HG02642 (cell line): ENCODE results near the gene SDK2.
"Not testable (repeated sequence)": the region's sequence is repeated elsewhere in the genome, so short reads cannot be mapped to it uniquely, and the experiment has no call there.

ENCODE experiments used
- ATAC-seq: cut with Tn5 transposase; IDR thresholded peaks from one replicate; pipeline ENCODE4 v1.9.1; 2021; ENCODE audit warnings: mild to moderate bottlenecking; ENCODE audit not compliant: unreplicated experiment, poor library complexity

The SDK2 gene

DNA sequence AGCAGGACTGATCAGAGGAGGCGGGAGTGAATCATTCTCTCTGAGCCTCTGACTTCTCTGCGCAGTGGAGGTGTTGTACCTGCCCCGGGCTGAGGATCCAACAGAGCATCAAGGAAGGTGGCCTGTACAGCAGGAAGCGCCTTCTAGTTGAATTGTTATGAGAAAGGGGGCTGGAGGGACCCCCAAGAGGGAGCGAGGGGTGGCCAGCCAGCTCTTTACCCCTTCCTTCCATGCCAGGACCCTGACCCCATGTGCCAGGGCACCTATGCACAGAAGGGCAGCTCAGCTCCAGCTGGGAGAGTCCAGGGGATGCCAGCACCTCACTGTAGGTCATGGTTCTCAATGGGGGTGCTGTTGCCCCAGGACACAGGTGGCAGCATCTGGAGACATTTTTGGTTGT is 149.3 kb downstream of the SDK2 start:
- no peak for ATAC-seq

DNA sequence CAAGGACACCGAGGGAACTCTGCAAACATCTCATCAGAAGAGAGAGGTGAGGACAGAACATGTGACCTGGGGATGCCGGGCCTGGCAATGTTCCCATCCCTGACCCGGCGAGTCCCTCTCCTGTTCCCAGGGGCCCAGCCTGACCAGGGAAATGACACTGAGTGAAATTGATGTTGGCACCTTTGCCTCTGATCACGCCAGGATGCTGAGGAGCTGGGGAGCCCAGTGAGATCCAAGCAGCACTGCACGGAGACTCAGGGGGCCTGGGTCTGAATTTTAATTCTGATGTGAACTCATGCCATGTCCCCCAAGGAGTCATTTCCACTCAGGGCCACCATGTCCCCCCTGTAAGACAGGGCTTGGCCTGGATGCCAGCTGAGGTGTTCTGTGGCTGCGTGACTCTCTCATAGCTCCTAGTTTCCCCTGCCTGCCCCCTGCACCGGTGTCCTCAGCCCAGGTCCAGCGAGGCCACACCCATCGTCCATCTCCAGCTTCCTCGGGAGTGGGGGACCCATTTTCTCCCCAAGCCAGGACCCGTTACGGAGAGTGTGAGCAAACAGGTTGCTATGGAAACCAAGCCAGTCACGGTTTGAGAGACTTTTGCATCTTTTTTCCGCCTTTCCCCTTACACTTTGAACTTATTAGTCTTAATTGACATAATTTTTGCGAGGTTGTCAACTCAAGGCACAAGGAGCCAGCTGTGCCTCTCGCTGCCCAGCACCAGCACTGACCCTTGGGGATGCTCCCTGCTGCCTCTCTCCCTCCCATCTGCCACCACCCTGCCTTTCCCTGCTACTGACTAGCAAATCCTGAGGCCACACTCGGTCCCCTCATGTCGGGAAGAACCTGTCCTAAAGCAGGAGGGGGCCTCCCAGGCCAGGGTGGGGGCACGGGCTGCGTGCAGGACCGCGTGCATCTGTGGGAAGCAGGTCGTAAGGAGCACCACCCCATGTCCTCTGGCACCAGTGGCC is 150.0 kb downstream of the SDK2 start:
- no peak for ATAC-seq

DNA sequence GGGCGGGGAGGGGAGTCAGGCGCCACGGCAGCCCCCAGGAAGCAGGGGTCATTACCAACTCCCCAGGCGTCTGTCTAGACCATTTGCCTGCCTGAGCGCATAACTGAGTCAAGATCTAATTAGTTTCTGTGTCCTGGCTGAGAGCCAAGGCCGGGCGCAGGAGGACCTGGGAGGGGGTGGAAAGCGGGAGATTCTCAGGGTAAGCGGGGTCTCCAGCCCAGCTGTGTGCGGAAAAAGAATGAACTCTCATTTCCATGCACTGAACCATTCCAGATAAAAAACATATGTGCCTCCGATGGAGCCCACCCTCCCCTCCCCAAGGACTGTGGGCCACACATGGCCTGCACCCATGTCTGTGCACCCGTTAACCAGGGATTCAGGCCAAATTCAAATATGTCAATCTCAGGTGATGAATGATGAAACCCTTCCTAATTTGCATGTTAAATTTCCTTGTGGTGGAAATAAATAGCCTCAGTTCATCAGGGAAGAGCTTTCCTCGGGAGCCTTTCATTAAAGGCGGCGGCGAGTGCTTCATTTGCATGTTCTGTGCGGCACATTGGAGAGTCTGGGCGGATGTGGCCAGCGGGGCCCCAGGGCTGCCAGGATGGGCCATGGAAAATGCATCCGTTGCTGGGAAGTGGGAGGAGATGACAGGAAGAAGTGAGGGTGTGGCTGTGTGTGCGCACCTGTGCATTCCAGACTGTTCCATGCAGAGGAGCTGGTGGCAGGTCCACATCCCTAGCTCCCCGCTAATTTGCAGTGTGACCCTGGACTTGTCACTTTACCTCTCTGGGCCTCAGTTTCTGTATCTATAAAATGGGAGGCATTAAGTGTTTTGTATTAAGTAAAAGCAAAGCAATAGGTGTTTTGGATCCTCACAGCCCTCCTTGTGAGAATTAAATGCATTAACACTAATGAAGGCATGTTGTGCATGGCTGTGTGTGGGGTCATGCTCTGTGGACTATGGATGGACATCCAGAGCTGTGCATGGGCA is 151.1 kb downstream of the SDK2 start:
- ATAC-seq = no peak

DNA sequence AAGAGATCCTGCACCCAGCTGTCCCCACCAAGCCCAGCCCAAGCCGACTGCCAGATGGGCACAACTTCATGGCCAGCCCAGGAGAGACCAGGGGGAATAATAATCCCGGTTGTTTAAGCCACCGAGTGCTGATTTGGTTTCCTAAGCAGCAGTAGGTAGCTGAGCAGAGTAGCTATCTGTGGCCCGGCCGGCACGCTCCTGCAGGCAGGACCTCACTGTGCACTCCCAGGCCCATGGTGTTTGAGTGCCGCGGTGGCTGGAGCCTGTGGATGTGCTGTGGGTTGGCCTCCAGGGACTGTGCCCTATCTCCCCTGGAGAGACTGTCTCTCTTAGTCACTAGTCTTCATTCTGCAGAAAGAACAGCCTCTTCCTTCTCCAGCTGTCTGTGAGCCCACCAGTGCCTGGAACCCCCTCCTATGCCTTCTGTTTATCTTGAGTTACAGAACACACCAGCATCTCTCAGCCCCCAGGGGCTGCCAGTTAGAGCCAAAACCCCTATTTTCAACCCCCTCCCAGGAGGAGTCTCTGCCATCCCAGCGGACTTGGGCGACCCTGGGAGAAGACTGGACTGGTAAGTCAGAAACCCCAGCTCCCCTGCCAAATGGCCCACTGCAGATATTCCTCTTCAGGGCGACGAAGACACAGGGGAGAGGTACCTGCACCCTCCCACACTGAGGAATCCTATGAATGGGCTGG is 152.0 kb downstream of the SDK2 start:
- no peak for ATAC-seq

DNA sequence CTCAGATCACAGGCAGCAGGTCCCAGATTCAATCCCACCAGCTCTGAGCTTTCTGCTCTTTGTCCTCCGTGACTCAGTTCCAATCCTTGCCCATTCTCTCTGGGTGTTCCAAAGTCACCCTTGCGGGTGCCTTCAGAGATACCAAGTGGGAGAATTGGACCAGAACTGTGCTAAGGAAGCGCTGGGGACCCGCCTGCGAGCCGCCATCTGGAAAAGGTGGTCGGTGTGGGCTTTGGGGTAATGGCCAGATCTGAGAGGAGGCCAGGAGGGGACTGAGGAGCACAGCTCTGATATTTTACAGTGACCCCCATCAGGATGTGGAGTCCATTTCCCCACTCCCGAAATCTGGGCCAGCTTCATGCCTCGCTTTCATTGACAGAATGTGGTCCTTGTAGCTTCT is 152.6 kb downstream of the SDK2 start:
- ATAC-seq = no peak

DNA sequence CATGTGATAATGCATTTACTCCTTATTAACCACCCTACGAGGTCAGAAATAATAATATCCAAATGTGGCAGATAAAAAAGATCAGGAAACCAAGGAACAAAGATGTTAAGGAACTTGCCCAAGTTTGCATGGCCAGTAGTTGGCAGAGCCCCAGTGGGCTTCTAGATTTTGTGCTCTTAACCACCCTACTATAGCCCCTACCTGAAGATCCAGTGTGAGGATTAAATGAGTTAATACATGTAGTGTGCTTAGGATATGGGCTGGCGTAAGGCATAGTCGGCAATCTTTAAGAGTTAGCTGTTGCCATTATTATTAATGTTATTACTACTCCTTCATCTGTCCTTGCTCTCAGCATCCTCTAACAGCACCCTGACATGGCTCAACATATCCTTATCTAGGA is 153.4 kb downstream of the SDK2 start:
- ATAC-seq = no peak

DNA sequence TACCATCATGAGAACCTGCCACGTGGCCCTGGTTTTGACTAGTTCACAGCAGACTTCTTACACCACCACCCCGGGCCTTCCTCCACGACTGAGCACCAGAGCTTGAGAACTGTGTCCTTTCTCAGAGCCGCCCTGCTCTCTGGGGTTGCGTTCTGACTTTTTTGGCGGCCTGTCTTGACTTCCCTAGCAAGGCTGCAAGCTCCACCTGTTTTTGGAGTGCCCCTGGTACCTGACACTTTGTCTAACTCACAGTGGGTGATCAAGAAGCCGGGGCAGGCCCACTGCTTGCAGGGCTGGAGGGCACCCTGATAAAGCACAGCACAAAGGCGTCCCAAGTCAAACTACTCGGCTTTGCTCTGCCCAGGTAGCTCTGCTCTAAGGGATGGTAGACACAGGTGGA is 154.3 kb downstream of the SDK2 start:
- ATAC-seq = no peak

DNA sequence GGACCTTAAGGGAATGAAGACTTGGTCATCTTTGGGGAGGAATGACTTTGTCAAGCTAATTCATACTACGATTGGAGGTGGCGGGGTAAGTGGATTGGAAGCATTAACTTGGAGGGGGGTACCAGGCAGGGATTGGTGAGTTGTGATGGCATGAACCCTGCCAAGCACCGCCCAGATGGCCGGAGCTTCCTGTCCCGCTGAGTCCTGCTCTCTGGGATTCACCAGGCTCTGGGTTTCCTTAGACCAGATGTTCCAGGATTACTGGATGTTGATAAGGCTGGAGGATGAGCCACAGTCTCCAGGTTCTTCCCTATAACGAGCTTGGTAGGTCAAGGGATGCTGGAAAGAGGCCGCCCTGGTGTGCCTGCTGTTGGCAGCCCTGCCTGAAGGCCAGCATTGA is 154.9 kb downstream of the SDK2 start:
- ATAC-seq = no peak

DNA sequence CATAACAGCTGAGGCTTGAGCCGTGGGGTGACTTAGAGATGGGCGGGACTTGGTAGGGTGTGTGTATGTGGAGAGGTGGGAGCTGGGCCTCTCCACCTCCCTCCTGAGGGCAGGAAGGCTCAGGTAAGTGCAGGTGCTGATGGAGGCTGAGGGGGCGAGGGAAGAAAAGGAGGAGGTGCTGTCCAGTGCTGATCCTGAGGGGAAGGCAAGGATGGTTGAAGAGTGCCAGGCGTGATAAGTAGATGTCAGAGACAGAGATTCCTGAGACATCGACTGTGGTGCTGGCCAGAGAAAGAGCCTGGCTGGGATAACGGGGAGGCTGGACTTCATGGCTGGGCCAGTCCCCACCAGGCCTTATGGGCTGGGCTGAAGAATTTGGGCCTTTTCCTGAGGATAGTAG is 159.1 kb downstream of the SDK2 start:
- no peak for ATAC-seq

DNA sequence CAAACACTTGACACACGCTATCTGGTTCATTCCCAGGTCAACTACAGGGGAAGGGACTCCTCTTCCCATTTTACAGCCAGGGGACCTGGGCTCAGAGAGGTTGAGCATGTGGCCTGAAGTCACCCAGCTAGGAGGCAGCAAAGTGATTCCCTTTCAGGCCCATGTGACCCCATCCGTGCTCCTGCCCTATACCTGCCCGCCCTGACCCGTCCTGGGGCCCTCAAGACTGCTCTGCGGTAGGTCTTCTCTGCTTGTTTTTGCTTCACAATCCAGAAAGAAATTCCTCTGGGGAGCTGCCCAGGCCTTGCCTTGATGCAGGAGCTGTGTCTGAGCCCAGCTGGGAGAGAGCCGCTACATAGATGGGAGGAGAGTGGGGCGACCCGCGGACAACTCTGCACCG is 161.4 kb downstream of the SDK2 start:
- no peak for ATAC-seq

DNA sequence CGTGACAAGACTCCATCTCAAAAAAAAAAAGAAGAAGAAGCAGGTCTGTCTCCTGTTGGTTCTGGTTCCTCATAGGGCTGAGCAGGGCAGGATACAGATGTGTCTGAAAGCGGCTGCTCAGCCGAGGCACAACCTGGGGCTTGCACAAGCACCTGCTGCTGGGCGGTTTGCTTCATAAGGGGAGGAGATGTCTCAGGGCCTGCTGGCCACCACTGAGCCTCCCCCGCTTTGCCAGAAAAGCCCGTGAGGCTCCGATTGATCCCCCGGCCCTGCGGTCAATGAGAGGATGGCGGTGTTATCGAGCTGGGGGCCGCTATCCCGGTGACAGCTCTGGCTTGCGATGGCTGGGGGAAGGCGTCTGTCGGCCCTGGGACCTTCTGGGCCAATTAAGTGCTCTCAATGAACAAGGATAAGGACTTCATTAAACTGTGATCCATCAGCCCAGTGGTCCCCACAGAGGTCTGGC is 162.0 kb downstream of the SDK2 start:
- ATAC-seq = no peak

DNA sequence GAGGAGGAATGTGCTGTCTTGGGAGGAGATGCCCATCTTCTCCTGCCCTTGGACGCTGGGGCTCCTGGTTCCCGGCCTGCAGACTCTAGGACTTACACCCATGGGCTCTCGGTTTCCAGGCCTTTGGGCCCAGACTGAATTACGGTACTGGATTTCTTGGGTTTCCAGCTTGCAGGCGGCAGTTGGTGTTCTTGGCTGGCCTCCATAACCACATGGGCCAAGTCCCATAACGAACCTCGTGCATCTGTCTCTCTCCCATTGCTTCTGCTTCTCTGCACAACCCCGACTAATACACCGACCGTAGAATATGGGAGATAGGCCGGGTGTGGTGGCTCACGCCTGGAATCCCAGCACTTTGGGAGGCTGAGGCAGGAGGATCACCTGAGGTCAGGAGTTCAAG is 162.6 kb downstream of the SDK2 start:
- no peak for ATAC-seq

DNA sequence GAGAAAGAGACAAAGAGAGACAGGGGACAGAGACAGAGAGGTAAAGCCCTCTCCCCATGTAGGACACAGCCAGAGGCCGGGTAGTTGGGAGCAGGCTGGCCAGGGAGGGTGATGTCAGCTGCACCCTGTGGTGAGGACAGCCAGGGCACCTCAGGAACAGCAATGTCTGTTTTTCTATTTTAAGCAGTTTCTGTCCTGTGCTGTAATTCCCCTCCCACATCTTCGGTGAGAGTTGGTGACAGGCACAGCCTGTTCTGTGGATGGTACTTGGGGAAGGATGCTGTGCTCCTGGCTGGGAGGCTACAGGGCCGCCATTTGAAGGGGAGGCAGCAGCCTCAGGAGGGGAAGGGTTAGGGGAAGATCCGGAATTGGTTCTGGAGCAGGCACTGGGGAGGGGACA is 163.5 kb downstream of the SDK2 start:
- ATAC-seq = no peak

DNA sequence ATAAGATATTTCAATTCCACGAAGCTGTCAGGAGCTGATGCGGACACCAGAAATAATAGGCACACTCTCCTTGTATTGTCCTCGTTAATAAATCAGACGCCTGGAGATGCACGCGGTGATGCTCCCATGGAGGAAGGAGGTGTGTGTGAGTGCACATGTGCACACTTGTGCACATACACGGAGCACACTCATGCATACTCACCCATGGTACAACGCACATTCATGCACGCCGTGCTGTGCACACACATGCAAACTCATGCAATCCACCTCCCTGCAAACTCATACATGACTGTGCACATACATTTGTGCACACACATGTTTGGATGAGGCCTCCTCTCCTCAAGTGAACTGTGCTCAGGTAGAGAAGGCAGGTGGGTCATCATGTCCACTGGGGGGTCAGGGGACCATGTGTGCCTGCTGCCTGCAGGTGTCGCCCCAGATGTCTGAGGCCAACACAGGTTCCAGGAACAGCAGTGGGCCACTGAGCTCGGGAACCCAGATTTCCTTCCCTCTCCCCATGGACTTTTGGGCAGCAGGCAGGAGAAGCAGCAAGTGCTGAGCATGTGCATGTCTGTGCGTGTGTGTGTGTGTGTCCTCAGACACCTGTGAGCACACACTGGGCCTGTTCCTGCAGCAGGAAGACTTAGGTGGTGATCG is 165.3 kb downstream of the SDK2 start:
- no peak for ATAC-seq

DNA sequence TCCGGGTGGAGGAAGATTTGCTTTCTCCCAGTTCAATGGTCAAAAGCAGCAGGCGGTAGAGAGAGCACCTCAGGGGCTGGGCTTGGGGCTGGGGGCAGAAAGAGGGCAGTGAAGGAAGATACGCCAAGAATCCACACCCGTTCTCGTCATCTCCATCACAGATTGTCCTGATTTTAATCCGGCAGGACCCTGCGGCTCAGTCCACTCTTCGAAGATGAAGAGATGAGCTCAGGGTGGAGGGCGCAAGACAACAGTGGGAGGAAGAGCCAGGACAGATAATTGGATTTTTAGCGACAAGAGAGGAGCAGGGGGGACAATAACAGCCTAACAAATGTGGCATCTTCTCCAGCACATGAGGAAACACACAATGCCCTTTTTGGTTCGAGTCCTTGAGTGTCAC is 165.9 kb downstream of the SDK2 start:
- ATAC-seq = no peak

DNA sequence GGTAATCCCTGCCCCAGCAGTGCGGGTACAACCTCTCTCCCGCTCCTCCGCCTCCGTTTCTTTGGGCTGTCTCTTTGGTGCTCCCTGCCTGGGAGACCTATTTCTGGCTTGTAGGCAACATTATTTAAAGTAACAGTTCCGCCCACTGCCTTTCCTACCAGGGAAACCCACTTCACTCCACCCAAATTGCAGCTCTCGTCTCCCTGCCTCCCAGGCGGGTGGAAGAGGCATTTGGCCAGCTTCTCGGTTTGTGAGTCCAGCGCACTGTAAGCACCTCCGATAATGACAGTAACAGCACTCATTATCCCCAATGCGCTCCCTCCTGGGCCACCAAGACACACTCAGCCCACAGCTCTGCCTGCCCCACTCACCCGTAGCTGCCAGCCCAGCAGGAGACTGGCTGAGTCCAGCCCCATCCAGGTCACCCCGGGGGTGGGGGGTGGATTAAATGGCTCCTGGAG is 167.3 kb downstream of the SDK2 start:
- ATAC-seq = no peak

DNA sequence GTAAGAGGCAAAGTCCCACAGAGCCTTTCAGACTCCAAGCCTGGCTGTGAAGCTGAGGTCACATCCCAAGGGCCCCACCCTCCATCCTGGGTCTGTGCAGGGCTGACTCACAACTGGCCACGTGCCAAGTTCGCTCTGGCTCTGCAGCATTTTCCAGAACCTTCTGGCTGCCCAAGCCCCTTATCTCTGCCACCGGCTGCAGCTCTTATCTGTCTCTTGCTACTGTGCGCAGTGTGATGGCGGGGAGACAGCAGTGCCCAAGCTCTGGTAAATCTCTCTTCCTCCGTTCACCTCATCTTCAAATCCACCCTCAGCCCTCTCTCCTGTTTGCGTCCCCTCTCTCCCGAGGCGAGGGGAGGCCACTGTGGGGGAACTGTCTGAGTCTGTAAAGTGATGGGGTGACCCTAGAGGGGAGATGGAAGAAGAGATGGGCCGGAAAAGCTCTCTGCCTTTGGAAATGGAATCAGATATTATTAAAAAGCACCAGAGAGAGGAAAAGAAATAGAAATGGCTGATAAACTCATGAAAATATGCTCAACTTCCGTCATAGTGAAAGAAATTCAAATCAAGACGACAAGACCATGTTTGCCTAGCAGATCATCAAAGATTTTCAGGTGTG is 169.8 kb downstream of the SDK2 start:
- no peak for ATAC-seq

DNA sequence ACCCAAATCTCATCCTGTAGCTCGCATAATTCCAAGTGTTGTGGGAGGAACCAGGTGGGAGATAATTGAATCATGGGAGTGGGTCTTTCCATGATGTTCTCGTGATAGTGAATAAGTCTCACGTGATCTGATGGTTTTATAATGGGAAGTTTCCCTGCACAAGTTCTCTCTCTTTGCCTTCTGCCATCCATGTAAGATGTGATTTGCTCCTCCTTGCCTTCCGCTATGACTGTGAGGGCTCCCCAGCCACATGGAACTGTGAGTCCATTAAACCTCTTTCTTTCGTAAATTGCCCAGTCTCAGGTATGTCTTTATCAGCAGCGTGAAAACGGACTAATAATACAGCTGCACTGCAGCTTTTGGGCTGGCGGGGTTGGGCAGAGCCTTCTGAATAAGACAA is 171.5 kb downstream of the SDK2 start:
- not testable (repeated sequence) for ATAC-seq

DNA sequence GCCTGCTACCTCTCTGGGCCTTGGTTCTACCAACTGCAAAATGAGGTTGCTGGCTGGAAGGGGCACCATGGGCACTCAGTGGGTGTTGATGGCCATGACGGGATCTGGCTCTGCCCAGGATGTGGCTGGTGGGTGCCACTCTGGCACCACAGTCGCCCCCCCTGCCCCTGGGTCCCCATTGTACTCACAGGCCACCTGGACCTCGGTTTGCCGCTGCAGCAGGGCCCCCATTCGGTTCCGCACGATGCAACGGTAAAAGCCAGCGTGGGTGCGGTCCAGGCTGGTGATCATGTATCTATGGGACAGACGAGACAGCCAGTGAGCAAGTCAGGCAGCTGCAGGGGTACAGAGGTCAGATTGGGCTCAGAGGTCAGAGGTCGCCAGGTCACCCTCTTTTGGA is 172.3 kb downstream of the SDK2 start:
- no peak for ATAC-seq
